GM19099 (cell line): Measurements from ENCODE around the gene MYO18A.

Source experiments
- POLR2A ChIP-seq: IDR thresholded peaks from 3 replicates; pipeline ENCODE4 v1.6.1; 2011; ENCODE audit warnings: low read depth; ENCODE audit not compliant: insufficient read length; ENCODE audit errors: extremely low read depth

MYO18A gene

GRCh38 chr17:29094101-29094708 is 86.0 kb downstream of the MYO18A start:
- no peak for TF ChIP-seq POLR2A

GRCh38 chr17:29093090-29093871 is 86.9 kb downstream of the MYO18A start:
- no peak for TF ChIP-seq POLR2A

- no peak for TF ChIP-seq POLR2A
Observed at GRCh38 chr17:29091606-29092289, 88.5 kb downstream of the MYO18A start.

- no peak for TF ChIP-seq POLR2A
Observed at GRCh38 chr17:29090750-29091605, 89.2 kb downstream of the MYO18A start.

- TF ChIP-seq POLR2A = no peak
Observed at GRCh38 chr17:29090108-29090507, 90.1 kb downstream of the MYO18A start.

- no peak for TF ChIP-seq POLR2A
Observed at GRCh38 chr17:29089601-29090044, 90.6 kb downstream of the MYO18A start.

GRCh38 chr17:29086628-29087332 is 93.4 kb downstream of the MYO18A start:
- no peak for TF ChIP-seq POLR2A

- no peak for TF ChIP-seq POLR2A
Observed at GRCh38 chr17:29085223-29085622, 95.0 kb downstream of the MYO18A start.

GRCh38 chr17:29084541-29085146 is 95.6 kb downstream of the MYO18A start:
- TF ChIP-seq POLR2A = no peak

- TF ChIP-seq POLR2A = no peak
Observed at GRCh38 chr17:29080965-29081364, 99.2 kb downstream of the MYO18A start.

GRCh38 chr17:29080323-29080722 is 99.9 kb downstream of the MYO18A start:
- TF ChIP-seq POLR2A = no peak

GRCh38 chr17:29079887-29080286 is 100.3 kb downstream of the MYO18A start:
- no peak for TF ChIP-seq POLR2A

GRCh38 chr17:29079433-29079832 is 100.8 kb downstream of the MYO18A start:
- no peak for TF ChIP-seq POLR2A
